Measurements from ENCODE around the gene RNF214. TPM values are rescaled to one million over a fixed set of nuclear protein-coding genes. Genes with fewer than 3 reads are reported as not detected.

The RNF214 gene
- total and polyA plus RNA-seq, 10 of the 15 experiments (the other 5 are each of a cell fraction or from before 2014, with no cell fraction given): 4.8 to 16.8 (median 10.5) TPM

DNA sequence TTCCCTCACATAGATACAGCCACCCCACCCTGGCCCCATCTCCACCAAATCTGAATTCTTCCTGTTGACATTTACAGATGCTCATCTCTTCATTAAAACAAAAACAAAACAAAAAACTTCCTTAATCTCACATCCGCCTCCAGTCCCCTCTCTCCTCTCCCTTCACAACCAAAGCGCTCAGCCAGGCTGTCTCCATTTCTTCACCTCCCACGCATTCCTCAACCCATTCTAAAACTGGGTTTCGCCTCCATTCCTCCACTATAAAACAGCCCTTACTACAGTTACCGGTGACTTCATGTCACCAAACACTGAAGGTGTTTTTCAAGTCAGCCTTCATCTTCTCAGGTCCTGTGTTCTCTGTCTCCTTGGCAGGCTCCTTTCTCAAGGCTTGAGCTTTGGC is 68.3 kb downstream of the RNF214 start (continued):
- TF ChIP-seq, protein P1, sequence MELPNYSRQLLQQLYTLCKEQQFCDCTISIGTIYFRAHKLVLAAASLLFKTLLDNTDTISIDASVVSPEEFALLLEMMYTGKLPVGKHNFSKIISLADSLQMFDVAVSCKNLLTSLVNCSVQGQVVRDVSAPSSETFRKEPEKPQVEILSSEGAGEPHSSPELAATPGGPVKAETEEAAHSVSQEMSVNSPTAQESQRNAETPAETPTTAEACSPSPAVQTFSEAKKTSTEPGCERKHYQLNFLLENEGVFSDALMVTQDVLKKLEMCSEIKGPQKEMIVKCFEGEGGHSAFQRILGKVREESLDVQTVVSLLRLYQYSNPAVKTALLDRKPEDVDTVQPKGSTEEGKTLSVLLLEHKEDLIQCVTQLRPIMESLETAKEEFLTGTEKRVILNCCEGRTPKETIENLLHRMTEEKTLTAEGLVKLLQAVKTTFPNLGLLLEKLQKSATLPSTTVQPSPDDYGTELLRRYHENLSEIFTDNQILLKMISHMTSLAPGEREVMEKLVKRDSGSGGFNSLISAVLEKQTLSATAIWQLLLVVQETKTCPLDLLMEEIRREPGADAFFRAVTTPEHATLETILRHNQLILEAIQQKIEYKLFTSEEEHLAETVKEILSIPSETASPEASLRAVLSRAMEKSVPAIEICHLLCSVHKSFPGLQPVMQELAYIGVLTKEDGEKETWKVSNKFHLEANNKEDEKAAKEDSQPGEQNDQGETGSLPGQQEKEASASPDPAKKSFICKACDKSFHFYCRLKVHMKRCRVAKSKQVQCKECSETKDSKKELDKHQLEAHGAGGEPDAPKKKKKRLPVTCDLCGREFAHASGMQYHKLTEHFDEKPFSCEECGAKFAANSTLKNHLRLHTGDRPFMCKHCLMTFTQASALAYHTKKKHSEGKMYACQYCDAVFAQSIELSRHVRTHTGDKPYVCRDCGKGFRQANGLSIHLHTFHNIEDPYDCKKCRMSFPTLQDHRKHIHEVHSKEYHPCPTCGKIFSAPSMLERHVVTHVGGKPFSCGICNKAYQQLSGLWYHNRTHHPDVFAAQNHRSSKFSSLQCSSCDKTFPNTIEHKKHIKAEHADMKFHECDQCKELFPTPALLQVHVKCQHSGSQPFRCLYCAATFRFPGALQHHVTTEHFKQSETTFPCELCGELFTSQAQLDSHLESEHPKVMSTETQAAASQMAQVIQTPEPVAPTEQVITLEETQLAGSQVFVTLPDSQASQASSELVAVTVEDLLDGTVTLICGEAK (IDR thresholded peaks at IDR 0.05; ENCODE audit: borderline replicate concordance): no peak
- TF ChIP-seq NR2F1 (conservative IDR thresholded peaks at IDR 0.05) (no peak), TCF3 (IDR thresholded peaks at IDR 0.05; ENCODE audit: borderline replicate concordance, insufficient read depth, low read depth, low read length) (no peak), WRNIP1 (IDR thresholded peaks at IDR 0.05; ENCODE audit: borderline replicate concordance, low read depth, low read length) (no peak)
- TF ChIP-seq, protein P2, sequence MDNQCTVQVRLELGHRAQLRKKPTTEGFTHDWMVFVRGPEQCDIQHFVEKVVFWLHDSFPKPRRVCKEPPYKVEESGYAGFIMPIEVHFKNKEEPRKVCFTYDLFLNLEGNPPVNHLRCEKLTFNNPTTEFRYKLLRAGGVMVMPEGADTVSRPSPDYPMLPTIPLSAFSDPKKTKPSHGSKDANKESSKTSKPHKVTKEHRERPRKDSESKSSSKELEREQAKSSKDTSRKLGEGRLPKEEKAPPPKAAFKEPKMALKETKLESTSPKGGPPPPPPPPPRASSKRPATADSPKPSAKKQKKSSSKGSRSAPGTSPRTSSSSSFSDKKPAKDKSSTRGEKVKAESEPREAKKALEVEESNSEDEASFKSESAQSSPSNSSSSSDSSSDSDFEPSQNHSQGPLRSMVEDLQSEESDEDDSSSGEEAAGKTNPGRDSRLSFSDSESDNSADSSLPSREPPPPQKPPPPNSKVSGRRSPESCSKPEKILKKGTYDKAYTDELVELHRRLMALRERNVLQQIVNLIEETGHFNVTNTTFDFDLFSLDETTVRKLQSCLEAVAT (IDR thresholded peaks at IDR 0.05): no peak

DNA sequence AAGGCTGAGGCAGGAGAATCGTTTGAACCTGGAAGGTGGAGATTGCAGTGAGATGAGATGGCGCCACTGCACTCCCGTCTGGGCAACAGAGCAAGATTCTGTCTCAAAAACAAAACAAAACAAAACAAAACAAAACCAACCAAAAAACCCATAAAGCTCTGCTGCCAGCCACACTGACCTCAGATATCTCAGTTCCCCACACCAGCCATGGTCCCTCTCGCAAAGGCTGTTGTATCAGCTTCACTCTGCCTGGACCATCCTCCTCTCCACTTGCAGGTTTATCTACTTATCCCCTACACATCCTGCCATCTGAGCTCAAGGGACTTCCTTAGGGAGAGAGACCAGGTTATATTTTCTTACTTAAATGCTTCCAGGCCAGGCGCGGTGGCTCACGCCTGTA is 69.8 kb downstream of the RNF214 start:
- no peak for FAIRE-seq
- POLR2A ChIA-PET: no interaction called here

More for the DNA sequence above, 69.8 kb downstream of the RNF214 start:
- H3K4me1 ChIP-seq (ENCODE audit: control insufficient read depth, insufficient read depth, low read length): no peaks in the 10 kb centered on the region
- no peaks in the 10 kb centered on the region for H3K36me3 ChIP-seq (ENCODE audit: control insufficient read depth in 2 of 2, insufficient read depth in 2 of 2, low read length in 1 of 2)
- DNase-seq (ENCODE audit: low read depth, low spot score) (no peak), ATAC-seq (peak; percentile 69)
- H3K4me3 ChIP-seq: no peak overlapping the region
- RAD21 ChIA-PET (ENCODE audit: unreplicated experiment): interaction anchor here (2.0 kb wide), 1 partner anchor 26 kb away, joined by 6 read pairs; the partner anchor contains the start of gene CEP164
- no peak overlapping the region for H3K4me2 ChIP-seq (ENCODE audit: control insufficient read depth, insufficient read depth)
- no peak overlapping the region for H3K9ac ChIP-seq (ENCODE audit: control insufficient read depth, insufficient read depth, low read length)
- TF ChIP-seq, protein P3, sequence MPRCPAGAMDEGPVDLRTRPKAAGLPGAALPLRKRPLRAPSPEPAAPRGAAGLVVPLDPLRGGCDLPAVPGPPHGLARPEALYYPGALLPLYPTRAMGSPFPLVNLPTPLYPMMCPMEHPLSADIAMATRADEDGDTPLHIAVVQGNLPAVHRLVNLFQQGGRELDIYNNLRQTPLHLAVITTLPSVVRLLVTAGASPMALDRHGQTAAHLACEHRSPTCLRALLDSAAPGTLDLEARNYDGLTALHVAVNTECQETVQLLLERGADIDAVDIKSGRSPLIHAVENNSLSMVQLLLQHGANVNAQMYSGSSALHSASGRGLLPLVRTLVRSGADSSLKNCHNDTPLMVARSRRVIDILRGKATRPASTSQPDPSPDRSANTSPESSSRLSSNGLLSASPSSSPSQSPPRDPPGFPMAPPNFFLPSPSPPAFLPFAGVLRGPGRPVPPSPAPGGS (IDR thresholded peaks at IDR 0.05; ENCODE audit: borderline replicate concordance, insufficient read depth, low read depth, low read length, poor library complexity, severe bottlenecking): no peak
- TF ChIP-seq, protein P2 (IDR thresholded peaks at IDR 0.05): 0 out of 2 replicates have a peak, but pooled peaks have one; percentile 41
- TF ChIP-seq RUNX3 (IDR thresholded peaks at IDR 0.05; ENCODE audit: low read length) (peak; percentile 37), SPI1 (IDR thresholded peaks at IDR 0.05; ENCODE audit: borderline replicate concordance, insufficient read depth, low read depth, low read length) (peak; percentile 82; the same call in 1 of the 2 replicates)
- H3K9me3 ChIP-seq (replicated peaks; ENCODE audit: control insufficient read depth, insufficient read depth, low read length): no peaks in the 10 kb centered on the region
- peaks cover 2% of the 10 kb centered on the region in 2 experiments; a peak in 1 of 4 replicates for H3K27me3 ChIP-seq (replicated peaks in 1 of 2; ENCODE audit: control insufficient read depth in 2 of 2, insufficient read depth in 2 of 2, low read length in 1 of 2)
- H3K79me2 ChIP-seq (ENCODE audit: control insufficient read depth, insufficient read depth, low read length): no peaks in the 10 kb centered on the region
- CTCF ChIA-PET: interaction anchor here (1.0 kb wide), 1 partner anchor 506 kb away, joined by 3 read pairs; no protein-coding TSS in a partner anchor
- 51% methylated on average over 7 of the region's 7 CpGs for WGBS (ENCODE audit: insufficient coverage, insufficient replicate concordance, low lambda C conversion rate, missing lambda C conversion rate)
- no peak overlapping the region for H2AFZ ChIP-seq (ENCODE audit: control insufficient read depth, low read depth, low read length)
- H4K20me1 ChIP-seq (ENCODE audit: control insufficient read depth, insufficient read depth): no peaks in the 10 kb centered on the region
- in situ Hi-C loops (cut with MboI): no loop called here
- BruUV-seq (replicated peaks): no TSS peak
- SMC1A ChIA-PET (ENCODE audit: uncharacterized antibody, unreplicated experiment): interaction anchor here (0.9 kb wide), 1 partner anchor 33 kb away, joined by 3 read pairs; no protein-coding TSS in a partner anchor
- intact Hi-C loops (cut with micrococcal nuclease; ENCODE audit: unreplicated experiment): no loop called here
- no peak overlapping the region for H3K27ac ChIP-seq (ENCODE audit: control insufficient read depth, insufficient read depth)
